AG10803 (cell line): ENCODE results near the gene NAALADL2.

Experiments used
- DNase-seq: peaks from one replicate; pipeline ENCODE4 v3.0.0; 2010; ENCODE audit warnings: low read depth
- H3K4me3 ChIP-seq: 2 replicates; pipeline ENCODE4 v1.5.1; 2011; ENCODE audit warnings: mild to moderate bottlenecking, low read length, control low read depth
- CTCF ChIP-seq: conservative IDR thresholded peaks from 2 replicates; pipeline ENCODE4 v1.5.1; 2011; ENCODE audit warnings: mild to moderate bottlenecking, low read length, control low read depth, inconsistent platforms

The NAALADL2 gene

GRCh38 chr3:175214216-175214615, 355.1 kb downstream of the NAALADL2 start:
- no peak overlapping the region for H3K4me3 ChIP-seq
- no peak for TF ChIP-seq CTCF
- DNase-seq, result no peak

DNA sequence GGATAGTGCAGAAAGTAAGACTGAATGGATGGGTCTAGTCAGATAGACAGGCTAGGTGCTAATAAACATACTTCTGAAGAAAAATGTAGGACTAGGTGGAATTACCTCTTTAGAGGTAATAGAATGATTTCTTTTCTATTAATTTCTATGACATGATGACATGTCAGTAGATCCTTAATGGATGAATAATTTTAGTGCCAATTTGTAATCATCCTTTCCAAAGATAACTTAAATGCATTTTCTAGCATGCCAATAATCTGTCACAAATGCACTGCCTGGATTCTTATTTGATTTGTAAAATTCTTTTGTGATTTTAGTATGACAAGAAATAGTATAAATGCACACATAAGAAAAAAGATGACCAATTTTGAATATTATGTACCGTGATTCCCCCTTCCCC, 356.7 kb downstream of the NAALADL2 start:
- no peak for DNase-seq
- TF ChIP-seq CTCF, result no peak
- H3K4me3 ChIP-seq, result no peak overlapping the region

DNA sequence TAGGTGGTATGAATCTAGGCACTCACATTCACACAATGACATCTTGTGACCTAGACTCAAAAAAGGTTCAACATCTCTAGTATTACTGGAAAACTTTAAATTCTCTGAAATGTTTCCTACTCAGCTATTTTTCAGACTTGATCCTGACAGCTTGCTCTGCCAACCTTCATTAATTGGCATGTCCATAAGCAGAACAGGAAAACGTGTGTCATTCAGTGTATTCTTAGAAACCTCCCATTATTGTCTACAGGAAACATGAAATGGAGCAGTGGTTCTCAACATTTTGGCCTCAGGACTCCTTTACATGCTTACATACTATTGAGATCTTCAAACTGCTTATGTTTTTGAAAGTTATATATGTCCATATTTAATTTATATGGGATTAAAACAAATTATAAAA, 363.2 kb downstream of the NAALADL2 start:
- TF ChIP-seq CTCF, result no peak
- no peak for DNase-seq
- no peak overlapping the region for H3K4me3 ChIP-seq

GRCh38 chr3:175224051-175224450, 364.9 kb downstream of the NAALADL2 start:
- DNase-seq, result no peak
- H3K4me3 ChIP-seq, result no peak overlapping the region
- no peak for TF ChIP-seq CTCF

GRCh38 chr3:175226444-175226843, 367.3 kb downstream of the NAALADL2 start:
- TF ChIP-seq CTCF, result no peak
- DNase-seq, result no peak
- no peak overlapping the region for H3K4me3 ChIP-seq

DNA sequence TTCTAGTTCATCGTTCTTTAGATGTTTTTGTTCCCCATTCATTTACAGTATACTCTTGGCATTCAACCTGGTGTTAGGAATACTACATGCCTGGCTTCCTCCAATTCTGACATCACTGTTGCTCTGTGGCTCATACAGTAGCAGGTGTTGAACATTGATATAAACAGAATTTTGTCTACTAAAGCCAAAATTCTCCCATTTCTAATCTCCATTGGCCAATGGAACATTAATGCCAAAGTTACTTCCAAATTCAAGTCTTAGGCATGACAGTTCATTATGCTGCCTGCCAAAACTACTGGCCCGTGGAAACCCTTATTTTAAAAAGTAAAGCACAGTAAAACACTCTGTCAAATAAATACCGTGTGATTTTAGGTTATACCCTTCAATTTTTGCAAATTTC, 368.0 kb downstream of the NAALADL2 start:
- no peak overlapping the region for H3K4me3 ChIP-seq
- TF ChIP-seq CTCF, result no peak
- DNase-seq, result no peak

DNA sequence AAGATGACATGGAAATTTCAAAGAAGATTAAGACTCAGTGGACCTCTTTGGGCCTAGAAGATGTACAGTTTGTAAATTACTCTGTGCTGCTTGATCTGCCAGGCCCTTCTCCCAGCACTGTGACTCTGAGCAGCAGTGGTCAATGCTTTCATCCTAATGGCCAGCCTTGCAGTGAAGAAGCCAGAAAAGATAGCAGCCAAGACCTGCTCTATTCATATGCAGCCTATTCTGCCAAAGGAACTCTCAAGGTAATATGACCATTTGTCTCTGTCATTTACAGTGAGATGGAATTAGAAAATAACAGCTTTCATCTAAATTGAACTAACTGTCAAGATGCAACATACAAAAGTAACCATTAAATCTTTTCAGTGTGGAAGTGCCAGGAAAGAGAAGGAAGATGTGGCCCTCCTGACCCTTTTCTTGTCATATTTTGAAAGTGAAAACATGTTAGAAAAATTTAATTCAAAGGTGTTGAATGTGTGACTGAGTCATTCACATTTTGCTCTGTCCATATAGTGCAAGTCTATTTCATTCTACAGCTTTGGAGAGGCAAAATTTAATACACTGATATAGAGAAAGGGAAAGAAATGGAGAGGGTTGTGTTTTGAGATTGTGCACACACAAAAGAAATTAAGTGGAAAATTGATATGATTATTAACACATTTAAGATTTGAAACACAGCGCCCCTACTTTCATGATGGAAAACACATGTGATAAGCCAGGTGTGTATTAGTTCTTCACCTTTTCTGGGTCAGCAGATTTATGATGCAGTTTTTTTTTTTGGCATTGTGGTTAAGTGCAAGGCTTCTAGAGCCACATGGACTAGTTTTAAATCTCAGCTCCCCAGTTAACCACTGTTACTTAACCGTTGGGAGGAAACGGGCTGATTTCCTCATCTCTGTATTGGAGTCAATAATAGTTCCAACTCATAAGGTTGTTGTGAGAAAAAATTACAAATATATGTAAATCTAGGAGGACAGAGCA, 375.1 kb downstream of the NAALADL2 start:
- no peak overlapping the region for H3K4me3 ChIP-seq
- TF ChIP-seq CTCF, result no peak
- no peak for DNase-seq
